Breast epithelium (tissue), 4 donors: ENCODE data around the gene SPESP1. TPM values are rescaled to one million over a fixed set of nuclear protein-coding genes. Genes with fewer than 3 reads are reported as not detected.

Source experiments
- DNase-seq, 2 donors: peaks; one replicate each; pipeline ENCODE4 v3.0.0-alpha.2; 2019; ENCODE audit warnings: low spot score in 2 of 2
- H3K27ac ChIP-seq, 2 donors: fragments of 200-600 bp; sonication (generic) in 1 of 2; one replicate each; pipeline ENCODE4 v1.5.1; 2016 to 2019; ENCODE audit warnings: mild to moderate bottlenecking in 1 of 2
- H3K27me3 ChIP-seq, 2 donors: fragments of 200-600 bp; sonication (generic) in 1 of 2; one replicate each; pipeline versions ENCODE4 v1.5.1 to v1.6.0; 2017 to 2019; ENCODE audit warnings: control low read depth in 1 of 2, mild to moderate bottlenecking in 1 of 2
- H3K36me3 ChIP-seq: fragments of 200-600 bp; one replicate; pipeline ENCODE4 v1.5.1; 2019
- H3K4me1 ChIP-seq, 2 donors: fragments of 200-600 bp; sonication (generic); one replicate each; pipeline ENCODE4 v1.5.1; 2016 to 2019; ENCODE audit warnings: control low read depth in 1 of 2
- H3K4me3 ChIP-seq, 3 donors: fragments of 200-600 bp; sonication (generic); 1 replicate in 2 of 3; 2 replicates in 1 of 3; pipeline ENCODE4 v1.5.1; 2016 to 2019; ENCODE audit warnings: mild to moderate bottlenecking in 3 of 3, moderate library complexity in 2 of 3
- H3K9me3 ChIP-seq, 2 donors: fragments of 200-600 bp; sonication (generic) in 1 of 2; one replicate each; pipeline ENCODE4 v1.5.1; 2016 to 2019; ENCODE audit warnings: control low read depth in 1 of 2
- CTCF ChIP-seq, 3 donors: fragments of 450-650 bp; IDR thresholded peaks; one replicate each; pipeline ENCODE4 v1.5.1; 2016 to 2017; ENCODE audit warnings: antibody characterized with exemption in 3 of 3, mild to moderate bottlenecking in 3 of 3, moderate library complexity in 3 of 3
- POLR2A ChIP-seq: fragments of 450-650 bp; IDR thresholded peaks from one replicate; pipeline ENCODE4 v1.6.1; 2016; ENCODE audit warnings: antibody characterized with exemption, mild to moderate bottlenecking, moderate library complexity
- POLR2AphosphoS5 ChIP-seq, 3 donors: sonication (generic); formaldehyde crosslinking; IDR thresholded peaks; one replicate each; pipeline ENCODE4 v1.6.1; 2017; ENCODE audit warnings: antibody characterized with exemption in 3 of 3
- intact Hi-C: fragments of 100-400 bp; cut with DNase I; formaldehyde crosslinking; loops from one replicate; pipeline ENCODE4 v1.15.1; 2023; ENCODE audit warnings: low total_unique reads
- total RNA-seq, 3 donors: library from RNA; depleted of rRNA; stranded (reverse); fragments of >200 nt; gene quantifications; one replicate each; pipeline ENCODE4 v1.1.0, GENCODE V29; 2016

The SPESP1 gene
- total RNA-seq, 3 donors from 2014 or later, result 5.1 to 7.9 (median 6.1) TPM

DNA sequence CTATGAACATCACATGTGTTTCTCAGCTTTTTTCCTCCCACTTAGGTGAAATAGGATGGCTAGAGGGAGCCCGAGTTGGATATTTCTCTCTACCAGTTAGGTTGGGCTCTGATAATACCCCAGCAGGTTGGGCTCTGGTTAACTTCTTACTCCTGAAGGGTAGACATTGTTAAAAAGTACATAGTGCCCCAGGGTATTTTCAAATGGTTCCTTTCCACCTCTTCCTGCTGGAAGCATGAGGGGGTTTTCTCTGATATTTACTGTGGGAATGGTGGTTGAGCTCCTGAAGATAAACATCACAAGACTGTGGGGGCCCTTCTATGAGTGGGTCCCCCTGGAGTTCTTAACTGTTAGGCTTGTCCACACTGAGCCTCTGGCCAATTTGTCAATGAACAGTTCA lies 36.1 kb upstream of the SPESP1 start:
- Histone ChIP-seq H3K27ac (no peak overlapping the region), H3K36me3 (no peaks in the 10 kb centered on the region), H3K27me3 (no peaks in the 10 kb centered on the region), H3K4me1 (no peaks in the 10 kb centered on the region), H3K9me3 (no peaks in the 10 kb centered on the region), H3K4me3 (no peak overlapping the region)
- intact Hi-C loops, result no loop called here
- no peak for TF ChIP-seq CTCF (IDR thresholded peaks at IDR 0.05)
- TF ChIP-seq POLR2A, result no peak
- no peak for TF ChIP-seq POLR2AphosphoS5 (IDR thresholded peaks at IDR 0.05)
- no peak for DNase-seq

- Histone ChIP-seq H3K4me3 (no peak overlapping the region), H3K9me3 (no peaks in the 10 kb centered on the region), H3K27ac (no peak overlapping the region), H3K36me3 (no peaks in the 10 kb centered on the region), H3K4me1 (no peaks in the 10 kb centered on the region), H3K27me3 (no peaks in the 10 kb centered on the region)
- TF ChIP-seq POLR2A, result no peak
- no peak for TF ChIP-seq POLR2AphosphoS5 (IDR thresholded peaks at IDR 0.05)
- TF ChIP-seq CTCF (IDR thresholded peaks at IDR 0.05), result no peak
- DNase-seq, result no peak
- intact Hi-C loops, result no loop called here
These were observed 34.1 kb upstream of the SPESP1 start for GRCh38 chr15:68896178-68896577.

DNA sequence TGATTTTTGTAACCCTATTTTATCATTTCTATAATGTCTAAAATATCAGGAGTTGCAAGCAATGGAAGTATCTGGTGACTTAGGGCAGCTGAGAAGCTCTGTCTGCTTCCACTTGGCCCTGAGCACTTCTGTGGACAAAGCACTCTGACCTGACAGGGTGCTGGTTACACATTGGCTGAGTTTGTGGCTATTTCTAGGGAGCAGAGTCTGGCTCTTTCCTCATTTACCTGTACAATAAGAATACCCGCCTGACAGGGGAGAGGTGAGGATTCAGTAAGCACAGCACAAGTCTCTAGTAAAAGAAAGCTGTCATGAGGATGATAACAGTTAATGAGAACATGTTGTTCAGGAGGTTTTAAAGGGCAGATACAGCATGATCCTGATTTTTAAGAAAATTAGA lies 33.3 kb upstream of the SPESP1 start:
- no peaks in the 10 kb centered on the region for H3K36me3 ChIP-seq
- no peak overlapping the region for H3K27ac ChIP-seq
- intact Hi-C loops, result no loop called here
- no peak for TF ChIP-seq POLR2A
- TF ChIP-seq POLR2AphosphoS5 (IDR thresholded peaks at IDR 0.05), result no peak
- TF ChIP-seq CTCF (IDR thresholded peaks at IDR 0.05), result no peak
- H3K4me1 ChIP-seq, result no peaks in the 10 kb centered on the region
- no peak for DNase-seq
- H3K4me3 ChIP-seq, result no peak overlapping the region
- no peaks in the 10 kb centered on the region for H3K9me3 ChIP-seq
- H3K27me3 ChIP-seq, result no peaks in the 10 kb centered on the region

GRCh38 chr15:68900027-68900426 lies 30.3 kb upstream of the SPESP1 start:
- Histone ChIP-seq H3K9me3 (no peaks in the 10 kb centered on the region), H3K27ac (no peak overlapping the region), H3K27me3 (no peaks in the 10 kb centered on the region), H3K4me1 (no peaks in the 10 kb centered on the region), H3K4me3 (no peak overlapping the region), H3K36me3 (no peaks in the 10 kb centered on the region)
- no peak for TF ChIP-seq POLR2AphosphoS5 (IDR thresholded peaks at IDR 0.05)
- no peak for TF ChIP-seq POLR2A
- no peak for TF ChIP-seq CTCF (IDR thresholded peaks at IDR 0.05)
- intact Hi-C loops, result no loop called here
- DNase-seq, result no peak

DNA sequence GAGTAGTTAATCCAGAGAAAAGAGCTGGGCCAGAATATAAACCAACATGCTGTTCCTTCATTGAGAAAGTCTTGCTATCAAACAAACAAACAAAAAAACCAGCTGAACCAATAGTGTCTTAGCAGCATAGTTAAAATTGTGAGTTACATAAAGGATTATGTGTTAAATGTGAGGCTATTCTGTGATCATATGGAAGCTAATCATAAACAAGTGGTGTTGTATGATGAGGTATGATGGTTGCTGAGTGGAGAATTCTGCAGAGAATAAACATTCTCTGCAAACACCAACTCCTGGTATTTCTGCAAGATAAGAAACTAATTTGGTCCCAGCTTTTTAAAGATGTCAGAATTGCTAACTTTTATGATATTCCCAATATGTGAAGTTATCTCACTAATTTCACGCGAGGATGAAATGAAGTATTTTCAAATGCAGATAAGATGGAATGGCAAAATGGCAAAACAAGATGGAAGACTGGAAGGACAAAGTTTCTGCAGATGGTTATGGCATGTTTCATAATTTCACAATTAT lies 22.9 kb upstream of the SPESP1 start:
- no peak overlapping the region for H3K27ac ChIP-seq
- no peaks in the 10 kb centered on the region for H3K27me3 ChIP-seq

More for the DNA sequence above, 22.9 kb upstream of the SPESP1 start:
- no peak for DNase-seq
- Histone ChIP-seq H3K9me3 (no peaks in the 10 kb centered on the region), H3K4me3 (no peak overlapping the region), H3K36me3 (no peaks in the 10 kb centered on the region), H3K4me1 (no peaks in the 10 kb centered on the region)
- TF ChIP-seq POLR2AphosphoS5 (IDR thresholded peaks at IDR 0.05), result no peak
- TF ChIP-seq CTCF (IDR thresholded peaks at IDR 0.05), result no peak
- no peak for TF ChIP-seq POLR2A
- intact Hi-C loops, result no loop called here
